HG02798 (cell line): ENCODE results near the gene MINDY4B.
A peak's percentile ranks its signal among the peaks of the same experiment; 100 is the strongest.

Experiments
- ATAC-seq: cut with Tn5 transposase; IDR thresholded peaks from one replicate; pipeline ENCODE4 v1.9.1; 2021; ENCODE audit warnings: mild to moderate bottlenecking; ENCODE audit not compliant: unreplicated experiment, poor library complexity

Gene MINDY4B

GRCh38 chr3:150905339-150905738 is at the start of gene MINDY4B:
MINDY4B (minus strand) TSS chr3:150905439; CDS start chr3:150905439, 0 bp downstream.
- no peak for ATAC-seq

- ATAC-seq, result no peak
Measured at GRCh38 chr3:150951923-150952322, 46.7 kb upstream of the MINDY4B start.

- ATAC-seq, result no peak
Measured at GRCh38 chr3:150945226-150946032, 40.2 kb upstream of the MINDY4B start.

GRCh38 chr3:150942221-150942620 is 37.0 kb upstream of the MINDY4B start:
- ATAC-seq, result no peak

- peak; percentile 74 for ATAC-seq
Measured at GRCh38 chr3:150936693-150937092, 31.5 kb upstream of the MINDY4B start.

GRCh38 chr3:150933473-150933995 is 28.3 kb upstream of the MINDY4B start:
- ATAC-seq, result no peak

GRCh38 chr3:150931745-150932144 is 26.5 kb upstream of the MINDY4B start:
- no peak for ATAC-seq

- no peak for ATAC-seq
Measured at GRCh38 chr3:150930839-150931238, 25.6 kb upstream of the MINDY4B start.

GRCh38 chr3:150928234-150928633 is 23.0 kb upstream of the MINDY4B start:
- no peak for ATAC-seq

GRCh38 chr3:150926328-150926727 is 21.1 kb upstream of the MINDY4B start:
- no peak for ATAC-seq

GRCh38 chr3:150925751-150926201 is 20.5 kb upstream of the MINDY4B start:
- peak; percentile 97 for ATAC-seq

- no peak for ATAC-seq
Measured at GRCh38 chr3:150922611-150923010, 17.4 kb upstream of the MINDY4B start.

- no peak for ATAC-seq
Measured at GRCh38 chr3:150921209-150921608, 16.0 kb upstream of the MINDY4B start.

- ATAC-seq, result no peak
Measured at GRCh38 chr3:150920236-150920635, 15.0 kb upstream of the MINDY4B start.

- no peak for ATAC-seq
Measured at GRCh38 chr3:150917951-150918350, 12.7 kb upstream of the MINDY4B start.

GRCh38 chr3:150913133-150913922 is 8.1 kb upstream of the MINDY4B start:
- ATAC-seq, result no peak

- no peak for ATAC-seq
Measured at GRCh38 chr3:150912501-150912900, 7.3 kb upstream of the MINDY4B start.

GRCh38 chr3:150911771-150912170 is 6.5 kb upstream of the MINDY4B start:
- no peak for ATAC-seq

GRCh38 chr3:150906461-150906860 is 1.2 kb upstream of the MINDY4B start:
- ATAC-seq, result no peak

GRCh38 chr3:150905746-150906145 is 507 bp upstream of the MINDY4B start:
- no peak for ATAC-seq

GRCh38 chr3:150902988-150903387 is 2.3 kb downstream of the MINDY4B start:
- no peak for ATAC-seq
